GF-D8 (cell line): Measurements from ENCODE around the gene KRTAP5-1.
"Not testable (repeated sequence)": the region's sequence is repeated elsewhere in the genome, so short reads cannot be mapped to it uniquely, and the experiment has no call there.

Experiments used
- DNase-seq: peaks from one replicate; lab custom pipeline; 2025; lab: John Stamatoyannopoulos, UW

Gene KRTAP5-1

DNA sequence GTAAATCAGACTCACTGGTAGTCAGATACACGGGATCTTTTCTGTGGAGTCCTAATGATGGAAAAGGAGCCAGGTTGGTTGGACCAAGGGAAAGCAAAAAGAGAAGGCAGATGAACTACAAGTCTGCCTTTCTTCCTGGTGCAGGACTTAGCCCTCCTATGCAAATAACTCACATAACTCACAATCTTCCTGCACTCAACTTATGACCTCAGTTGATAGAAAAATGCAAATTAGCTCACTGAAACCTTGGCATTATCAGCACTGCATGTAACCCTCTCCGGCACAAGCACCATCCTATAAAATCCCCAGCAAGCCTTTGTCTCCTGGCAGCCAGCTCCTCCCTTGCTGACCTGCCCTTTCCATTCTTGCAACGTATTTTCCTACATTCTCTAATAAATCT lies 16.6 kb upstream of the KRTAP5-1 start:
- DNase-seq: not testable (repeated sequence)

DNA sequence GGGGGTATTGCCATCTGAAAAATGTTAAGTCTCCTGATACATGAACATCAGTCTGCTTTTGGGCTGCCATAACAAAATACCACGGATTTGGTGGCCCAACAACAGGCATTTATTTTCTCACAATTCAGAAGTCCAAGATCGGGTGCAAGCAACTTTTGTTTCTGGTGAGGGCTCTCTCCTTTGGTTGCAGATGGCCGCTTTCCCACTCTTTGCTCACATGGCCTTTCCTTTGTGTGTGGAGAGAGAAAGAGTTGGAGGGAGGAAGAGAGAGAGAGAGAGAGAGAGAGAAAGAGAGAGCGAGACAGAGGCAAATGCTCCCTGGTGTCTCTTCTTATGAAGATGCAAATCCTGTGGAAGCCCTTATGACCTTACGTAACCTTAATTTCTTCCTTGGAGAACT lies 15.5 kb upstream of the KRTAP5-1 start:
- DNase-seq: no peak

DNA sequence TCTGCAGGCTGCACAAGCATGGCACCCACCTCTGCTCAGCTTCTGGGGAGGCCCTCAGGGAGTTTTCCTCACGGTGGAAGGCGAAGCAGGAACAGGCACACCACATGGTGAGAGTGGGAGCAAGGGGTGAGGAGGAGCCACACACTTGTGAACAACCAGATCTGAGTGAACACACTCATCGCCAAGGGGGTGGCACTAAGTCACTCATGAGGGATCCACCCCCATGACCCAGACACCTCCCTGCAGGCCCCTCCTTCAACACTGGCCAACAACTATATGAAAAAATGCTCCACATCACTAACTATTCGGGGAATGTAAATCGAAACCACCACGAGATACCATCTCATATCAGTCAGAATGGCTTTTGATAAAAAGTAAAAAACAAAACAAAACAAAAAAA lies 13.7 kb upstream of the KRTAP5-1 start:
- no peak for DNase-seq

- not testable (repeated sequence) for DNase-seq
Measured at GRCh38 chr11:1598406-1598805, 13.3 kb upstream of the KRTAP5-1 start.

GRCh38 chr11:1597994-1598380 lies 12.9 kb upstream of the KRTAP5-1 start, which contains the start of gene KRTAP5-2:
Gene KRTAP5-2 (minus strand): TSS chr11:1598294. CDS start chr11:1598250, 44 bp downstream.
- no peak for DNase-seq

GRCh38 chr11:1597331-1597993 lies 12.4 kb upstream of the KRTAP5-1 start:
- no peak for DNase-seq

DNA sequence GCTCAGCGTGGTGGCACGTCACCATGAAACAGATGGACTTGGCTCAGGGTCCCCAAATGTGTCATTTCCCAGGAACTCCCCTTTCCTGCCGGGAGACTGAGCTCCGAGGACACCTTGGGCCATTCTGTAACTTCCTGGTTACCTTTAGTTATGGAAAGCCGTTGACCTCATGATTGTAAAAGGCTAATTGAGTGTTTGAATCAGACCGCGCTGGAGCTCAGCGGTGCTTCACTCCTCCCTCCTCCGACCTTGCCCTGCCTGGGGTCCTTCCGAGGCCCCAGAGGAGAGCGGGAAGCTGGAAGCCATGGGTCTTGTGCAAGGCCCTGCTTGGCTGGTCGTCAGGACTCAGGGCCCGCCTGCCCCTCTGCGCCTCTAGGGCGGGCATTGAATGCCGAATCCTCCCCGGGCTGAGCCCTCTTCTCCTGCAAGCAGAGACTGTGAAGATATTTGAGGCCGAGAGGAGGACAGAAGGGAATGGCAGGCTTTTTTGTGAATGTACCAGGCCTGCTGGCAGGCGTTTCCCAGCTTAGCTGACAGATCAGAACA lies 11.6 kb upstream of the KRTAP5-1 start:
- not testable (repeated sequence) for DNase-seq

GRCh38 chr11:1595994-1596575 lies 11.0 kb upstream of the KRTAP5-1 start:
- DNase-seq: not testable (repeated sequence)

DNA sequence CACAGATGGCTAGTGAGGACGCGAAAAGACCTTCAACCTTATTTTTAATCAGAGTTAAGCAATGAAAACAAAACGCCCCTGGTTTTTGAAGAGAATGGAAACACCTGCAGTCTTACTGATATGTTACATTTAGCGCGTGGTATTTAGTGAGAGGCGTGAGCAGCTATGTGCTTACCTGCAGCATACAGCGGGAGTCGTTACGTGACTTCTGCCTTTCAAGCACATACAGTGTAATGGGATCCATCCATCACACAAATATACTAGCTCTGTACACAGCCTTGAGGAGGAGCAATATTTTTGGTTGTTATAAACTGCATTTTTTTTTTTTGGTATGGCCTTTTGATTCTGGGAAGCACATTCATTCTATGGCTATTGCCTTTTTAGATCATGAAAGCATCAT lies 7.5 kb upstream of the KRTAP5-1 start:
- no peak for DNase-seq

DNA sequence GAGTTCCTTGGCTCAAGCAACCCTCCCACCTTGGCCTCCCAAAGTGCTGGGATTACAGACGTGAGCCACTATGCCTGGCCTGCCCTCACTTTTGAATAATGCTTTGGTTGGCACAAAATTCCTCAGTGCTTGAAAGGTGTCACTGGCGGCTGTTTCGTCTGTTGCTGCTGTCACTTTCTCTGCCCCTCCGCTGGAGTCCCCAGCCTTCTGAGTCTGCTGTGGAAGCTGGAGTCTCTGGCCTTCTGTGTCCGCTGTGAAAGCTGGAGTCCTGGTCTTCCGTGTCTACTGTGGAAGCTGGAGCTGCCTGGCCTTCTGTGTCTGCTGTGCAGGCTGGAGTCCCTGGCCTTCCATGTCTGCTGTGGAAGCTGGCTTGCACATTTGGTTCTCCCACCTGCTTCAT lies 4.9 kb upstream of the KRTAP5-1 start:
- no peak for DNase-seq

- DNase-seq: peak; percentile 15
Measured at GRCh38 chr11:1589191-1589963, 4.3 kb upstream of the KRTAP5-1 start.

GRCh38 chr11:1586699-1587098 lies 1.6 kb upstream of the KRTAP5-1 start:
- no peak for DNase-seq

DNA sequence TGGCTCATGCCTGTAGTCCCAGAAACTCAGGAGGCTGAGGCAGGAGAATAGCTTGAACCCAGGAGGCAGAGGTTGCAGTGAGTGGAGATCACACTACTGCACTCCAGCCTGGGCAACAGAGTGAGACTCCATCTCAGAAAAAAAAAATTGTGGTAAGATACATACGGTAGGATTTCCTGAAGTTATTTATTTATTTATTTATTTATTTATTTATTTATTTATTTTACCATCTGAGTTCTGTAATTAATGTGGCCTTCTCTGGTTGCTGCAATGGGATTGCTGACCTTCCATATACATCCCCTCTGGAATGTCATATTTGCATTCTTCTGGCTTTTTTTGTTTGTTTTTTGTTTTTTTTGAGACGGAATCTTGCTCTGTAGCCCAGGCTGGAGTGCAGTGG lies 2.2 kb downstream of the KRTAP5-1 start:
- DNase-seq: not testable (repeated sequence)

DNA sequence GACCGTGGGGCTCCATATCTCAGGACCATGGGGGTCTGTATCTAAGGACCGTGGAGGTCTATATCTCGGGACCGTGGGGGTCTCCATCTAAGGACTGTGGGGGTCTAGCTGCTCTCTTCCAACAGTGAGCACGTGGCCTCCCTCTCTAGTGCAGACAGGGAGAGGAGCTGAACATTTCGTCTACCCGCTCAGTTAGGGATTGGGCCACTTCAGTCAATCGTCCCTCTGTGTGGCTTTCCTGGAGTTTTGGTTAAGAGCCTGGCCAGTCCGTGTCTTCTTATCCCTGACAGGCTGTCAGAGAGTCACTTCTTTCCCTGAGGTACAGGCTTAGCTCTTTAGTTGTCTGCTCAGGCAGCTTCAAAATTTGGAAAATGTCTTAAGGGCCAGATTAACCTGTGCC lies 3.1 kb downstream of the KRTAP5-1 start:
- no peak for DNase-seq

GRCh38 chr11:1576825-1577224 lies 8.3 kb downstream of the KRTAP5-1 start:
- no peak for DNase-seq

DNA sequence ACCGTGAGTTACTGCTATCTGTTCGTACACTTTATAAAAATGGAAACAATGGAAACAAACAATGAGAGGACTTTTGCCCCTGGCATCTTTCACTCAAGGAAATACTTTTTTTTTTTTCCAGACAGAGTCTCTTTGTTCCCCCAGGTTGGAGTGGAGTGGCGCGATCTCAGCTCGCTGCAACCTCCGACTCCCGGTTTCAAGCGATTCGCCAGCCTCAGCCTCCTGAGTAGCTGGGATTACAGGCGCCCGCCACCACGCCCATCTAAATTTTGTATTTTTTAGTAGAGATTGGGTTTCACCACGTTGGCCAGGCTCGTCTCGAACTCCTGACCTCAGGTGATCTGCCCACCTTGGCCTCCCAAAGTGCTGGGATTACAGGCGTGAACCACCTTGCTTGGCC lies 9.3 kb downstream of the KRTAP5-1 start:
- DNase-seq: not testable (repeated sequence)

DNA sequence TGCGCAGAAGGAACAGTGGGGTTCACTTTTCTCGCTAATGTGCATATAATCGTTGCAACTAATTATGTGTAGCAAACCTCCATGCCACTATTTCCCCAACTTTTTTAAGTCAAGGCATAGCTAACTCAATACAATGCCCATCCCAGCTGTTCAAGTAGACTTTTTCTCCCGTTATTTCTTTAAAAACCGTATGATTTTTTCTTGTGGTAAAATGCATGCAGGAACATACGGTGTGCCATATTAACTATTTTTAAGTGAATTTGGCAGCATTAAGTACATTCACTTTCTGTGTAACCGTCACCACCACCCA lies 10.2 kb downstream of the KRTAP5-1 start:
- no peak for DNase-seq

GRCh38 chr11:1574238-1574932 lies 10.7 kb downstream of the KRTAP5-1 start:
- no peak for DNase-seq

- no peak for DNase-seq
Measured at GRCh38 chr11:1573903-1574237, 11.2 kb downstream of the KRTAP5-1 start.

GRCh38 chr11:1573077-1573902 lies 11.8 kb downstream of the KRTAP5-1 start:
- DNase-seq: no peak

GRCh38 chr11:1572197-1573076 lies 12.6 kb downstream of the KRTAP5-1 start, which contains the start of gene DUSP8:
Gene DUSP8 (minus strand): TSS chr11:1572271. CDS start chr11:1565826, 6,445 bp downstream.
- DNase-seq: no peak
